GM21390 (cell line): ENCODE measurements around the gene CBX4.

Experiments used
- ATAC-seq: cut with Tn5 transposase; IDR thresholded peaks from one replicate; pipeline ENCODE4 v1.9.1; 2021; ENCODE audit not compliant: unreplicated experiment

Gene CBX4

GRCh38 chr17:79814974-79815835, 24.0 kb downstream of the CBX4 start:
- no peak for ATAC-seq

- ATAC-seq: no peak
These were observed 24.9 kb downstream of the CBX4 start for GRCh38 chr17:79814127-79814973.

GRCh38 chr17:79813297-79814126, 25.7 kb downstream of the CBX4 start:
- ATAC-seq: no peak

- ATAC-seq: no peak
These were observed 26.6 kb downstream of the CBX4 start for GRCh38 chr17:79812353-79813258.

- ATAC-seq: no peak
These were observed 27.3 kb downstream of the CBX4 start for GRCh38 chr17:79811868-79812352.

GRCh38 chr17:79811011-79811867, 28.0 kb downstream of the CBX4 start:
- no peak for ATAC-seq

GRCh38 chr17:79810130-79811010, 28.9 kb downstream of the CBX4 start:
- ATAC-seq: peak; percentile 58

- ATAC-seq: no peak
These were observed 29.6 kb downstream of the CBX4 start for GRCh38 chr17:79809530-79810129.

- ATAC-seq: no peak
These were observed 30.3 kb downstream of the CBX4 start for GRCh38 chr17:79808763-79809529.

- ATAC-seq: no peak
These were observed 32.1 kb downstream of the CBX4 start for GRCh38 chr17:79806863-79807720.

- ATAC-seq: no peak
These were observed 32.8 kb downstream of the CBX4 start for GRCh38 chr17:79806446-79806760.

GRCh38 chr17:79804856-79805696, 34.2 kb downstream of the CBX4 start:
- no peak for ATAC-seq

- ATAC-seq: no peak
These were observed 35.0 kb downstream of the CBX4 start for GRCh38 chr17:79803997-79804855.

- ATAC-seq: no peak
These were observed 35.7 kb downstream of the CBX4 start for GRCh38 chr17:79803421-79803996.
